ENCODE measurements around the gene DUXB. TPM values are rescaled to one million over a fixed set of nuclear protein-coding genes. Genes with fewer than 3 reads are reported as not detected.

DUXB gene
- total RNA-seq, 1 donor from 2014 or later: not detected

- Mint-ChIP-seq H3K4me1 (peaks cover 48% of the 10 kb centered on the region), H3K9me3 (no peaks in the 10 kb centered on the region)
Measured at GRCh38 chr16:75648265-75649076, 52.8 kb downstream of the DUXB start.

GRCh38 chr16:75647492-75648264 is 53.6 kb downstream of the DUXB start, which contains the start of the genes KARS1 and TERF2IP:
TSS of gene KARS1 (minus strand) at chr16:75647665. CDS start at chr16:75647639, 26 bp downstream.
TSS of gene TERF2IP (plus strand) at chr16:75647773. CDS start at chr16:75647883, 110 bp downstream.
- Mint-ChIP-seq H3K36me3 (peaks cover 3% of the 10 kb centered on the region), H3K27ac (peak within 1 kb of the TSS; percentile 99), H3K27me3 (ENCODE audit: low read depth) (no peaks in the 10 kb centered on the region), H3K4me1 (peaks cover 44% of the 10 kb centered on the region), H3K4me3 (peak within 1 kb of the TSS; percentile 100), H3K9me3 (no peaks in the 10 kb centered on the region)
- TF ChIP-seq CTCF (IDR thresholded peaks at IDR 0.05; ENCODE audit: unreplicated experiment): no peak
- peak; percentile 72 to 89 for DNase-seq (ENCODE audit: low spot score in 2 of 2, unreplicated experiment in 2 of 2)

More at GRCh38 chr16:75648265-75649076, 52.8 kb downstream of the DUXB start:
- Mint-ChIP-seq H3K27ac (peak overlapping the region; percentile 97), H3K36me3 (no peaks in the 10 kb centered on the region), H3K4me3 (peak overlapping the region; percentile 100), H3K27me3 (ENCODE audit: low read depth) (no peaks in the 10 kb centered on the region)
- no peak for TF ChIP-seq CTCF (IDR thresholded peaks at IDR 0.05; ENCODE audit: unreplicated experiment)
- DNase-seq (ENCODE audit: low spot score in 2 of 2, unreplicated experiment in 2 of 2): peak; percentile 47 to 81

GRCh38 chr16:75647112-75647491 is 54.2 kb downstream of the DUXB start:
- Mint-ChIP-seq H3K27ac (peak overlapping the region; percentile 99), H3K36me3 (peaks cover 4% of the 10 kb centered on the region), H3K9me3 (no peaks in the 10 kb centered on the region), H3K4me3 (peak overlapping the region; percentile 100), H3K27me3 (ENCODE audit: low read depth) (no peaks in the 10 kb centered on the region), H3K4me1 (peaks cover 41% of the 10 kb centered on the region)
- TF ChIP-seq CTCF (IDR thresholded peaks at IDR 0.05; ENCODE audit: unreplicated experiment): no peak
- no peak for DNase-seq (ENCODE audit: low spot score in 2 of 2, unreplicated experiment in 2 of 2)

DNA sequence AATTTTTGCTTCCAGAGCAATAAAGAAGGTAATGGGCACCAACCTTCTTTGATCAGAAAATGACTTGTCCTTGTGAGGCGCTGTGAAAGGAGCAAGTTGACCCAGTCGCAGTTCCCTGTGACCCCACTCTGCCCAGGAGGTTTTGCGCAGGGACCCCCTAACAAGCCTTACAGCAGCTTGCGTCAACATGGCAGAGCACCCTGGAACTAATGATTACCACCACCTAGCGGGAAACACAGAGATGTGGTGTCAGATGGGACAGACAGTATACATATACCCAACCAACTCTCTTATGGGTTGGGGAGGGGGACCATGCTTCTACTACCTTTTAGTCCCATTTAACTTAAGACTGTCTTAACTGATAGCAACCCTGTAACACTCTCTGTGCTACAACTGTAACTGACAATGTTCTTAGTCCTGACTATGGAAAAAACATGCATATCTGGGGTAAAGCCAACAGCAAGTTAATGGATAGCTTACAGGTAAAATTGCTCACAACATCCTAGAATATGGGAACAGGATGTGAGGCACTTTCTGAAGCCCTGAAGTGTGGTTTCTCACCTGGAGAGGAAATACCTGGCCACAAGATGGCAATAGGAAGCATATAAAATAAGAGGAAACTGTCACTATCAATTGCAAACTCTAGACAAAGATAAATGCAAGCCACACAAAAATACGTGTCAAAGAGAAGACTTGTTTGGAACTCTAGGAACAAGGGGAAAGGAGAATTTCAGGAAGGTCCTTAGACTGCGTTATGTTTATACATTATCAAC is 56.8 kb downstream of the DUXB start:
- H3K27me3 Mint-ChIP-seq (ENCODE audit: low read depth): no peaks in the 10 kb centered on the region
- no peak for DNase-seq (ENCODE audit: low spot score in 2 of 2, unreplicated experiment in 2 of 2)
- H3K4me1 Mint-ChIP-seq: peaks cover 18% of the 10 kb centered on the region
- H3K27ac Mint-ChIP-seq: no peak overlapping the region
- TF ChIP-seq CTCF (IDR thresholded peaks at IDR 0.05; ENCODE audit: unreplicated experiment): no peak
- no peaks in the 10 kb centered on the region for H3K9me3 Mint-ChIP-seq
- H3K36me3 Mint-ChIP-seq: peaks cover 21% of the 10 kb centered on the region
- peak overlapping the region; percentile 0 for H3K4me3 Mint-ChIP-seq

Other genes starting within 250 kb of the DUXB start
- 37.1 to 40.2 TPM (median 38.4 TPM) in 3 replicates for gene TMEM170A, start 236.8 kb downstream of the DUXB start, total RNA-seq
- 1.9 to 2.4 TPM (median 2.1 TPM) in 3 replicates for gene CHST6, start 206.0 kb downstream of the DUXB start, total RNA-seq
- gene CHST5, start 165.4 kb downstream of the DUXB start, total RNA-seq: 0.40 to 0.50 TPM (median 0.49 TPM) in 3 replicates
- gene TMEM231, start 145.2 kb downstream of the DUXB start, total RNA-seq: 9.2 to 13.0 TPM (median 10.8 TPM) in 3 replicates
- gene GABARAPL2, start 135.1 kb downstream of the DUXB start, total RNA-seq: 71.9 to 75.6 TPM (median 74.9 TPM) in 3 replicates
- 54.5 to 58.7 TPM (median 55.7 TPM) in 3 replicates for gene ADAT1, start 78.2 kb downstream of the DUXB start, total RNA-seq
- gene KARS1, start 53.8 kb downstream of the DUXB start, total RNA-seq: 110 to 117 TPM (median 114 TPM) in 3 replicates
- gene TERF2IP, start 53.7 kb downstream of the DUXB start, total RNA-seq: 47.3 to 51.0 TPM (median 49.1 TPM) in 3 replicates
- gene CPHXL2, start 24.5 kb downstream of the DUXB start, total RNA-seq: not detected in 3 replicates
- not detected in 3 replicates for gene CPHXL, start 25.0 kb upstream of the DUXB start, total RNA-seq